HG02938 (cell line): ENCODE data around the gene SFMBT2.

Source experiments
- ATAC-seq: cut with Tn5 transposase; IDR thresholded peaks from one replicate; pipeline ENCODE4 v1.9.1; 2021; ENCODE audit warnings: mild to moderate bottlenecking, moderate library complexity; ENCODE audit not compliant: unreplicated experiment

SFMBT2 gene

DNA sequence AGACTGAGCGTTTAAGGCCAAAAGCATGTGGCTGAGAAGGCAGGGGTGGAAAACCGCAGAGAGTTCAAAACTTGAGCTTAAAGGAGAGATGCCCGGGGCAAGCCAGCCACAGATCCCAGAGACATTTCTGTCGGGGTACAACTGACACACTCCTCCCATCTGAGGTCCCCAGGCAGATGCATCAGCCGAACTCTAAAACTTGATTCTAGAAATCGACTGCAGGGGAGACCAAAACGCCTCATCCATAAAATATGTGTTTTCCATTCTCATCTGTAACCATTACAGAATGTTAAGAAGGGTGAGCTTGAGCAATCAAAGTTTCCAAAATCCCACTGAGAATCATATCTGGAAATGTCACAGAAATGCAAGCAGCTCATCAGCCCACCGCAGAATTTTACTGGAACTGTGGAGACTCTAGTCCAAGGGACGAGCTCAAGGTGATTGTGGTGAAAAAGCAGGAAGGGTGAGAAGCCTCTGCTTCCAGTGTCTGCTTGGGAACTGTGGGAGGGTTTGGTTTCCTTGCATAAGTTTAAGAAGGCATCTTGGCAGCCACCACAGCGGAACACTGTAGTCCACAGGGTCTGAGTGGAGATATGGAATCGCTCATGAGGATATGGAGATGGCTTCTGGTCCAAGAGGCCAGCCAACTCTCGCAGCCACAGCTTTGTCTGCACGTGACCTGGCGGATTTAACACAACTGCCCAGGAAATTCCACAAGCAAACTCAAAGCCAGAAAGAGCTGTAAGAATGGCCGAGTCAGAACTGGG, 249.2 kb downstream of the SFMBT2 start:
- no peak for ATAC-seq

DNA sequence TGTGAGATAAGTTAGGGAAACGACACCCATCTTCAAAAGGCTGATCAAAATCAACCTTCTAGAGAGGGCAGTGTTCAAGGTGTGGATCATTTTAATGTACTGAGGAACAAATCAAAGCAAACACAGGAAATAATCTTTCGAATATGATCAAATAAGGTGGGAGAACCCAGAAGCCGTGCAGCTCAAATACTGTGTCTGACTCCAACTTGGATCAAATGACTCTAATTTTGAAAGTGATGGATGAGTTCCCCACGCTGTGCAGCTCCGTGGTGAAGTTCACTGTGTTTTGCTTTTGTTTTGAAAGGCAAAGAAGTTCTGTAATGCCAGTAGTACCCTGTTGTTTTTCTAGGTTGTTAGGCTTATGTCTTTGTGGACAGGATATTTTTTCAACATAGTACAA, 250.9 kb downstream of the SFMBT2 start:
- ATAC-seq: no peak

DNA sequence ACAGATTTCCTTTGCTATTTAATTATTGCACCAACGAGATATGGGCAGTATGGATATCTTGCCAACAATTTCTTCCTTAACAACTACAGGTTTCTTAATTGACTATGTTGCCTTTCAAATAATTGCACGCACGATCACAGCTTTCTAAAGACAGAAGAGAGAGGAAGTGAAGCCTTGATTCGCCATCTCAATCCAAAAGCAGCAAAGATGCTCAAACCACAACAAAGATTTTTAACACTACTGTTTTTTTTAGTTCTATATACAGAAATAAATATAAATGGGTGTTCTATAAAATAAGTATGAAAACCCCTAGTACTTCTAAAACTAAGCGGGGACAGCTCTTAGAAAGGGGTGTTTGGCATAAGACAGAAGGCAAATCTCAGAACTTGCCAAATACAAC, 251.3 kb downstream of the SFMBT2 start:
- no peak for ATAC-seq

DNA sequence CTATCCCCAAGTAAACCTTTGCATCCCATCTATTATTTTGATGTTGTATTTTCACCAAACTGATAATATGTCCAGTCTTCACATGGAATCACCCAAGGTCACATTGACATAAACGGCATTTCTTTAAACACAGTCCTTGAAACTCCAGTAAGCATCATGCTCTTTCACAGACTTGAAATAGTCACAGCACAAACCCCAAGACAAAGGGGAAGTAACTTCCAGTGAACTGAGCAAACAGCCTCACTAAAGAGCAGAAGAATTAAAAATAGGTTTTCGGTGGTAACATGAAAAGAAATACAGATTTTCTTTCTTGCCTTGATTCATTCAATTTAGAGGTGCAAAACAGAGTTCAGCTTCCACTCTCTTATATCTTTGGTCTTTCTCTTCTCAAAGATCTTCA, 253.7 kb downstream of the SFMBT2 start:
- ATAC-seq: no peak

DNA sequence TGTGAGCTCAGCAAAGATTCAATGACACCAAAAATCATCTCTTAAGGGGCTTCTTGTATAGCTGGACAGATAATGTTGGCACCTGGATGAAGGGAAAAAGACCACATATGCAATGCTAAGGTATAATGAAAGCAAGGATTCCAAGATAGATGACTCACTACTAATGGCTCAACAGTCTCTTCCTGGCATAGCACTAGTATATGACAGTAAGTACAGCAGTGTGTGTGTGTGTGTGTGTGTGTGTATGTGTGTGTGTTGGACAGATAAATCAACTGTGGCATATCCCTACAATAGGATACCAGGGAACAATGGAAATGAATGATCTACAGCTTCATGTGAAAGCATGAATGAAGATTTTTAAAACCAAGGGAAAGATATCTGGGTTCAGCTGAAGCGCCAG, 257.1 kb downstream of the SFMBT2 start:
- ATAC-seq: no peak

DNA sequence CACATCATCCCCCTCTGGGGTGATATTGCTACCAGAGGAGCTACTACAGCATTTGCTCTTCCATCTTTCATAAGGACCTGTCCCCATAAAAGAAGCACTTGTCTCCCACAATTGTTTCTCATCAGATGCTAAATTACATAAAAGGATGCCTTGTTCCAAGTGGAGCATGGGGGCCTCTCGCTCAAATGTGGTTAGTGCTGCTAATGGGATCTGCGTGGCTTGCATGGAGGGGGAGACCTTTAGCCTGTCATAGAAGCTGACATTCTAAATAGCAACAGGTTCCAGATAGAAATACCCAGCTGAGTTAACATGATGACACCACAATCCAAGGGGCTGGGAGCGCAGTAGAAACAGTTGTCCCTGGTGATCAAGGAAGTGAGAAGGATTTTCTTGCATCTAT, 257.9 kb downstream of the SFMBT2 start:
- no peak for ATAC-seq

DNA sequence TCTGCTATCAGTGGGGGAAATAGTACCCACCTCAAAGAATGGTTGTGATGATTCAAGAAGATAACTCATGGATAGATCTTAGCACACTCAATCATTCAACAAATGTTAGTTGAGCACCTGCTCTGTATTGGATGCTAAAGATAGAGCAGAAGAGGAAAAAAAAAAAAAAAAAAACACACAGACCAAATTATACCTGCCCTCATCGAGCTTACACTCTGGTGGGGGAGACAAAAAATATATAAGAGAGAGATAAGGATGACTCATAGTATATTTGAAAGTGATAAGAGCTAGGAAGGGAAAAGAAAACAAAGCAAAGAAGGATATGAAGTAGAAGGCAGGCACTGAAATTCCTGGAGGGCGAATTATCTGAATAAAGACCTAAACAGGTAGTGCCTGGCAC, 258.5 kb downstream of the SFMBT2 start:
- no peak for ATAC-seq

DNA sequence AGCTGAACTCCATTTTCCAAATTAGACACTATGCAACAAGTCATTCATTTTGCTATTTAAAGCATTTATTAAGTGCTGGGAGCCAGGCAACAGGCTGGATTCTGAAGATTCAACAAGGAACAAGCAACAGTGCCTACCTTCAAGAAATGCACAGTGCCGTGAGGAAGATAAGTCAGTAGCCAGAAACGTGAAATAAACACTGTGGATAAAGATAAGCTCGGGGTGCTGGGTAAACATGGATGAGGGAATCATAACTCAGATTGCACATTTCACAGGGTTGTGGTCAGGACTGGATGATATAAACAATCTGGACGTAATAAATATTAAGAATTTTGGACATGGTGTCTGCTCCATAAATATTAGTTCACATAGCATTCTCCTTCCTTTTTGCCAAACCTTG, 259.3 kb downstream of the SFMBT2 start:
- ATAC-seq: no peak

DNA sequence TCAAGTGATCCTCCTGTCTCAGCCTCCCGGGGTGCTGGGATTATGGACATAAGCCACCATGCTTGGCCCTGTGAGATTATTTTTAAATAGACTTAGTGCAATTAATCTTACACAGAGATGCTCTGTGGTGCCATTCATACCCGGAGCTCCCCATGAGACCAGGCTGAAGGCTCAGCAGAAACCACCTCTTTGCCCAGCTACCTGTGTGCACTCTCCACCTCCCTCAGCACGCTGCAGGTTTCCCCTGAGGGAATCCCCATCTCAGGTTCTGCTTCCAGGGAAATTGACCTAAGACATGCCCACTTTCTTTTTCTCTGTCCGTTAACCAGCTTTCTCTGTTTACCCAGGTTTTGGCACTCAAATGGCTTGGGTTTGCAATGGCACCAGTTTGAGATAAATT, 260.5 kb downstream of the SFMBT2 start:
- ATAC-seq: no peak

DNA sequence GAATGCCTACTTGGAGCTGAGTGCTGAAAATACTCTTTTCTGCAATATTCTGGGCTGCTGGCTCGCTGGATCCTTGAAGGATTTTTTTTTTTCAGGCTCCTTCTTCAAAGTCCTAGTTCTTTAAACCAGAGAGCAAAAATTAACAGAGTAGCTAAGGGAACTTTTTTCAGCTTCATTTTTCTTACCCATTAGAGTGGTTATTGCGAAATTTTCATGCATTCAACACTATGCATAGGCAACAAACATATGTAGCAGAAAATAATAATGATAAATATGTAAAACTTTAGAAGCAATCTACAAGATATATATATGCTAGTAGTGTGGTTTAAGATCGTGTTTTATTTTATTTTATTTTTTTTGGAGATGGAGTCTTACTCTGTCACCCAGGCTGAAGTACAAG, 264.6 kb downstream of the SFMBT2 start:
- no peak for ATAC-seq

DNA sequence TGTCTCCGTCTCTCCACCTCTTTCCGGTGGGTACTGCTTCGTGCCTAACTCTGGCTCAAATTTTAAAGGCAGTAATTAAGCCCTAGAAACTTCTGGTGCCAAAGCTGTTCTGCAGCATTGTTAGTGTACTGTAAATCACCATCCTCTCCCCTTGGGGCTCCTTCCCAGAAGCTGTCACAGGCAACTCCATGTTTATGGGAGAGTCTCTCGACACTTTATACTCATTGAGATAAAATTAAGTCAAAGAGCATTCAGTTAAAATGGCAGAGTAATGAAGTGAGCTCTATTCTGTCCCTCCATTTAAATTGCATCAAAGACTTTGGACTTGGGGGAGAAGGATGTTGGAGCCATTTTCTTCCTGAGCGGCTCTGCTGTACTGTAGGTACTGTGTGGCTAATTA, 274.8 kb downstream of the SFMBT2 start:
- ATAC-seq: no peak

DNA sequence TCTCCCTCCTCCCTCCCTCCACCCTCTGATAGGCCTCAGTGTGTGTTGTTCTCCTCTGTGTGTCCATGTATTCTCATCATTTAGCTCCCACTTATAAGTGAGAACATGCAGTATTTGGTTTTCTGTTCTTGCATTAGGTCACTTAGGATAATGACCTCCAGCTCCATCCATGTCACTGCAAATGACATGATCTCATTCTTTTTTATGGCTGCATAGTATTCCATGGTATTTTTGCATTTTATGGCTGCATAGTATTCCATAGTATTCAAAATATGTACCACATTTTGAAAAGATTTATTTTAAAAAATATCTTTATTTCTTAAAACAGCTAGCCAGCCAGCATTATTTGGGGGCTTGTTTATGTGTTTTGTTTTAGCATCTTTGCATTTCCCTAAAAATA, 275.6 kb downstream of the SFMBT2 start:
- no peak for ATAC-seq

DNA sequence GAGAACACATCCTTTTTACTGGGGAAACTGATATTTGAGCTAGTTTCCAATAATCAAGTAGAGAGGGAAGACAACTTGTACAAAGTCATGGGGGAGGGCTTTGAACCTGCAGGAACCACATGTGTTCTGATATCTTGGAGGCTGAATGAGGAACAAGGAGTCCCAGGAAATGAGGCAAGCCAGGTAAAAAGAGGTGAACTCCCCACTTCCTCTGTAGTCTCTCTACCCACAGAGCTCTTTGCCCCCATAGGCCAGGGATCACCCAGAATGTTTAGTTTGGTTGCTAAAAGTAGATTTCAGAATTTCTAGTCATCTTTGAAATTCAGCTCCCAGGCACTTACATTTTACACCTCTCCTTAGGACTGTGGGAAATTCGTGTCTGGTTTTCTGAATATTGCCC, 276.4 kb downstream of the SFMBT2 start:
- ATAC-seq: no peak

DNA sequence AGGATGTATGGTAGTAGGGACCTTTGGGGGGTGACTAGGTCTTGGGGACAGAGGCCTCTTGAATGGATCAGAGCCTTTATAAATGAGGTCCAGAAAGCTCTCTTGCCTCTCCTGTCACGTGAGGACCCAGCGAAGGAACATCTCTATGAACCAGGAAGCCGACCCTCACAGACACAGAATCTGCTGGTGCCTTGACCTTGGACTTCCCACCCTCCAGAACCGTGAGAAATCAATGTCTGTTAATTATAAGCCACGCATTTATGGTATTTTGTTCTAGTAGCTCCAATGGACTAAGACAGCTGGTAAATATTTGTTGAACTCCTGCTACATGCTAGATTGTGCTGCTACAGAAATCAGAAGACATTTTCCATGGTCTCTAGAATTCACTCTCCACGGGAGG, 276.9 kb downstream of the SFMBT2 start:
- ATAC-seq: no peak

DNA sequence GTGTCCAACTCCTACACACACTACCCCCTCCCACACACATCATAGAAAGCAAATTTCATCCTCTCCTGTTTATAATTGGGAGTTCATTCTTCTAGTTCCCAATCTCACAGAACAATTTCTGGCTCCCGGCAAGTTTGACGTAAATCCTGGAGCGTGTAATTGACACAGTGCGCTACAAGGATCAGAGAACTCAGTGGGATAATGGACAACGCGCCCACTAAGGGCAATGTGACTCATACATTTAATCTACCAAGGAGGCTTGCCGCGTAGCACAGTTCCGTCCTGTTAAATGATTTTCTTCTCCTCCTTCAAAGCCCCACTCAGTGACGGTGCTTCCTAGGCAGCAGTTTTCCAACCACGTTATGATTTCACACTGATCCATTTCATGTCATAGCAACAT, 277.6 kb downstream of the SFMBT2 start:
- ATAC-seq: no peak

DNA sequence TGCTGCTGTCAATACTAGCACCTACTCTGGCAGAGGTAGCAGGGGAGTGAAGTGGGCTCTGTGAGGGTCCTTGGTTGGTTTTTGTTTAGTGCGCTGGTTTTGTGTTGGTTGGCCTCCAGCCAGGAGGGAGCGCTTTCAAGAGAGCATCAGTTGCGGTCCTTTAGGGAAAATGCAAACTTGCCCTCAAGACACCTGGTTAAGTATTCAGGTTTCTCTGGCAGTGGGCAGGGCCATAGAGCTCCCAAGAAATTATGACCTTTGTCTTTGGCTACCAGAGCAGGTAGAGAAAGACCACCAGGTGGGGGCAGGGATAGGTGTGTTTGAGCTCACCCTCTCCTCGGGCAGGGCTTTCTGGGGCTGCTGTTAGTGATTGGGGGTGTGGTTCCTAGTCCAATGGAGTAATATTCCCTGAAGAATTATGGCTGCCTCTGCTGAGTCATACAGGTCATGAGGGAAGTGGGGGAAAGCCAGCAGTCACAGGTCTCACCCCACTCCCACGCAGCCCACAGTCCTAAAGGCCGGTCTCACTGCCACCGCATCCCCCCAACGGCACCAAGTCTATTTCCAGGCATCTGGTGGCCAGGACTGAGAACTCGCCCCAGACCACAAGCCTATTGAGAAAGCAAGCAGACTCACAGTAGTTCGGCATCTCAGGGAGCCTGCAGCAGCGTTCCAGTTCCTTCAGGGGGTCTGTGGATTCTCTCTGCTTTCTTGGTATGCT, 280.5 kb downstream of the SFMBT2 start:
- ATAC-seq: no peak

DNA sequence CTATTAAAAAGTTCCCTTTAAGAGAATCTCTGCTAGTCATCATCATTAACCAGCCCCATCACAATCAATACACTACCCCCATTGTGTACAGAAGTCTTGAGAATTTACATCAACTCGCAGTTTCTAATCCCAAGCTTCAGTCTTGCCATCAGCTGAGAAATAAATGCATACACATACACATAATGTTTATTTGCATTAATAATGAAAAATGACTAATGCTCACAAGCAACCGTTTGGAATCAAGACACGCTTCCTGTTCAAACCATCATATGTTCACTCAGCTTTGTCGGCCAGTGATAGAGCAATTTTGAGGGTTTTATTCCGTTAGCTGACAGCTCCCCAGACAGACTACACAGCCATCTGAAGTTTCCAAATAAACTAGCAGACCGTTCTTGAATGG, 287.1 kb downstream of the SFMBT2 start:
- ATAC-seq: no peak

DNA sequence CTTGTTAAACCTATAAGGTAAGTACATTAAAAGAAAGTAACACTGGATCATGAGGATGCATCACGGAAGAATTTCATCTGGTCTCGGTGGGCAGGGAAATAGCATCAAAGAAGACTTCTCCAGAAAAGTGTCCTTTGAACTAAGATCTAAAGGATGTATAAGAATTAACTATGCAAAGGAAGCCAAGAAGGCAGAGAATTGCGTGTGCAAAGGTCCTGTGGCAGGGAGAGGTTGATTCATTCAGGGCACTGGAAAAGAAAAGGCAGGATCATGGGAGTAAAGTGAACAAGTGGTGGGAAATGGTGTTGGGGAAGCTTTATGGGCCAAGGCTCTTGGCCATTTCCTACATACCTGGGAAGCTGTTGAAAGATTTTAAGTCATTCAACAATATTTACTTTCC, 288.3 kb downstream of the SFMBT2 start:
- no peak for ATAC-seq

DNA sequence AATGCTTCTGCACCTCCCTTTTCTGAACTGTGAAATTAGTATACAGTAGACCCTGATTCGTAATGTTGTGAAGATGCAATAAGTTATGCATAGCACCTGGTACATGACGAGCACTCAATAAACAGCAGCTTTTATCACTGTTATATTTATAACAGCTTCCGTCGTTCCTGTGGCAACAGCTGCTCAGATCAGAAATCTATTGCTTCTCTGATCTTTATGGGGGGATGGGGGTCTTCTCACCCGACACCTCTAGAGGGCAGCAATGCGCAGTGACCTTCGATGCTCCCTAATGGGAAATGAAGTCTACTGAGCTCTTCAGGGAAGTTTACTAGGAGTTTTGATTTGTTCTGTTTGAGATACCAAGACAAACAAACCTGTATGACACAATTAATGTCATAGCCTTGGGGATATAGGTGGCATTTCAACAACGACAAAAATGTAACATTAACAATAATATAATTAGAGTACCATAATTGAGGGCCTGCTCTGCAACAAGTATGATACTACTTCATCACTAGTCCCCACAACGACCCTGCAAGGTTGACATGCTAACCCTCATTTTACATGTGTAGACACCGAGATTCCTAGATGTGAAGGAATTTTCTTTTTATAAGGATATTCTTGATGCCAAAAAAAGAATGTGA, 289.6 kb downstream of the SFMBT2 start:
- ATAC-seq: no peak

DNA sequence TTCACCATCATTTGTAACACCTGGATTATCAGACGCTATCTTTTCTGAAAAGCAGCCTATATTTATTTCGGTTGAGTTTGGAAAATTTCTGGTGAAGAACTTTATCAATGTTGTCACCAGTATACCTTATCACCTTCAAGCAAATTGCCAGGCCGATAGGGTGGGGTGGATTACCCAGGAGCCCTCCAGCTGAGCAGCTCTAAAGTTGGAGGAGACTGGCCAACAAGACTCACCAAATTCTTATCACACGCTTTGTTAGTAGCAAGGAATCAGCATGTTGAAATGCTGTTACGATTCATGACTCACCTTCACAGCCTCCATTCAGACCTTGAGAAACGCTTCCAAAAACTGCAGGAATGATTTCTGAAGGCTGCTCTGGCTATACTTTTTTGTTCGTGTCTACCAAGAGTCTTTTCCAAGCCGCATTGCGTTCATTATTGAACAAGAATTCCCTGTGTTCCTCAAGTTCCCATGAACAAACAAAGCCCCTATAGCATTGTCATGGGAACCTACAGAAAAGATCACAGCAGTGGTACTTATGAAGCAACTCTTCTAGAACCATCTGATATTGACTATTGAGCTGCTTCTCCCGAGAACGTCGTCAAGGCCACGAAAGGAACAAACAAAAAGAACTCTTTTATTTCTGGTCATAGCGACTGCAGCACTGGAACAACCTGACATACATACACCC, 291.4 kb downstream of the SFMBT2 start:
- no peak for ATAC-seq

DNA sequence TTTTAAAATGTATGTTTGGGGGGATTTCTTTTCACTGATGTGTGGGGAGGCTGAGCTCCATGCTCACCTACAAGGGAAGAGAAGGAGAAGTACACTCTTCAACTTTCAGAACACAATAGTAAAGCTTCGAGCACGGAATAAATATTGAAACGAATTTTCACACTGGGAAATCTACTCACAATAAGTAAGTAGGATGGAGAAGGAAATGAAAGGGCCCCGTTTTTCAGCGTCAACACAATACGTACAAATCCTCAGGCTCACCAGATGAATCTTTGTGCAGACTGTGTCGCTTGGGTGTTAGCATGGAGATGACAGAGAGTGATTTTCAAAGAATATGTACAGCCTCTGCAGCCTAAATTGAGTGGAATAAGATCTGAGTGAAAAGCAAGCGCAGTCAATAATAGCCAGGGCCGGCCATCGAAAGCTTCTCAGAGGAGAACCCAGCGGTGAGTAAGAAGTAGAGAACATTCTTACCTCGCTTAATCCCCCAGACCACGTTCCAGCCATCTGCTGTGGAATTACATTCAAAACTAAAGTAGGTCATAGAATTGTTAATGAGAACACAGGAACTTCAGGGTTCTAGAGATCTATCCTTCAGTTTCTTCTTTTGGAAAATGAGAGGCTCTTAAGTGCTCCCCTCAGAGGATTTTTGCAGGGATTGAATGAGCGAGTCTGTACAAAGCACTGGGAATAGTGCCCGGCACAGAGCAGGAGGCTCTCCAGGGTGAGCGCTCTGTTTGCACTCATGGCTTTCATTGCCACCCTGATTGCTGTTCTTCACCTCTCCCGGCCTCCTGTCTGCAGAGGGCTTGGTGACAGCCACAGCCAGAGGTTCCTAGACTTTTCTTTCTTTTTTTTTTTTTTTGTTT, 292.8 kb downstream of the SFMBT2 start:
- no peak for ATAC-seq
